ENCODE results near the gene TESK2.

TESK2 gene

GRCh38 chr1:45465277-45465676, 25.7 kb downstream of the TESK2 start:
- no peak overlapping the region for H3K4me3 ChIP-seq
- no peaks in the 10 kb centered on the region for H3K9me3 ChIP-seq (ENCODE audit: low read depth, low read length)

GRCh38 chr1:45458894-45459293, 32.1 kb downstream of the TESK2 start:
- H3K9ac ChIP-seq (ENCODE audit: insufficient read length), result no peak overlapping the region
- H3K9me3 ChIP-seq (ENCODE audit: low read depth, low read length), result no peaks in the 10 kb centered on the region
- no peak overlapping the region for H3K27ac ChIP-seq
- no peak overlapping the region for H3K4me3 ChIP-seq
- no peak for DNase-seq (ENCODE audit: low read depth, low spot score)
- TF ChIP-seq EZH2 (IDR thresholded peaks at IDR 0.05) (no peak), FOXP2 (optimal IDR thresholded peaks at IDR 0.05; ENCODE audit: control extremely low read depth, extremely low read length, insufficient read depth) (no peak)
- no peaks in the 10 kb centered on the region for H3K36me3 ChIP-seq (ENCODE audit: insufficient read depth, low read length)

More at GRCh38 chr1:45465277-45465676, 25.7 kb downstream of the TESK2 start:
- H3K9ac ChIP-seq (ENCODE audit: insufficient read length), result no peak overlapping the region
- H3K27ac ChIP-seq, result no peak overlapping the region
- TF ChIP-seq FOXP2 (optimal IDR thresholded peaks at IDR 0.05; ENCODE audit: control extremely low read depth, extremely low read length, insufficient read depth) (no peak), POLR2AphosphoS5 (IDR thresholded peaks at IDR 0.05; ENCODE audit: borderline replicate concordance, low read depth, low read length) (no peak), EZH2 (IDR thresholded peaks at IDR 0.05) (no peak)
- no peak for DNase-seq (ENCODE audit: low read depth, low spot score)
- no peaks in the 10 kb centered on the region for H3K36me3 ChIP-seq (ENCODE audit: insufficient read depth, low read length)

- DNase-seq (ENCODE audit: low read depth, low spot score), result no peak
- no peak overlapping the region for H3K9ac ChIP-seq (ENCODE audit: insufficient read length)
- TF ChIP-seq FOXP2 (optimal IDR thresholded peaks at IDR 0.05; ENCODE audit: control extremely low read depth, extremely low read length, insufficient read depth), result no peak
- TF ChIP-seq EZH2 (IDR thresholded peaks at IDR 0.05), result no peak
- no peak for TF ChIP-seq POLR2AphosphoS5 (IDR thresholded peaks at IDR 0.05; ENCODE audit: borderline replicate concordance, low read depth, low read length)
Measured at GRCh38 chr1:45456531-45456930, 34.4 kb downstream of the TESK2 start.

GRCh38 chr1:45455162-45455561, 35.8 kb downstream of the TESK2 start:
- Histone ChIP-seq H3K4me3 (no peak overlapping the region), H3K27ac (no peak overlapping the region), H3K9ac (ENCODE audit: insufficient read length) (no peak overlapping the region), H3K36me3 (ENCODE audit: insufficient read depth, low read length) (no peaks in the 10 kb centered on the region), H3K9me3 (ENCODE audit: low read depth, low read length) (no peaks in the 10 kb centered on the region)
- TF ChIP-seq EZH2 (IDR thresholded peaks at IDR 0.05), result no peak
- TF ChIP-seq POLR2AphosphoS5 (IDR thresholded peaks at IDR 0.05; ENCODE audit: borderline replicate concordance, low read depth, low read length), result no peak
- no peak for TF ChIP-seq FOXP2 (optimal IDR thresholded peaks at IDR 0.05; ENCODE audit: control extremely low read depth, extremely low read length, insufficient read depth)
- no peak for DNase-seq (ENCODE audit: low read depth, low spot score)

More at GRCh38 chr1:45456531-45456930, 34.4 kb downstream of the TESK2 start:
- Histone ChIP-seq H3K9me3 (ENCODE audit: low read depth, low read length) (no peaks in the 10 kb centered on the region), H3K27ac (no peak overlapping the region), H3K36me3 (ENCODE audit: insufficient read depth, low read length) (no peaks in the 10 kb centered on the region), H3K4me3 (no peak overlapping the region)

- H3K9me3 ChIP-seq (ENCODE audit: low read depth, low read length), result no peaks in the 10 kb centered on the region
- DNase-seq (ENCODE audit: low read depth, low spot score), result no peak
- H3K9ac ChIP-seq (ENCODE audit: insufficient read length), result no peak overlapping the region
- no peak overlapping the region for H3K27ac ChIP-seq
- H3K36me3 ChIP-seq (ENCODE audit: insufficient read depth, low read length), result no peaks in the 10 kb centered on the region
- TF ChIP-seq FOXP2 (optimal IDR thresholded peaks at IDR 0.05; ENCODE audit: control extremely low read depth, extremely low read length, insufficient read depth), result no peak
- TF ChIP-seq POLR2AphosphoS5 (IDR thresholded peaks at IDR 0.05; ENCODE audit: borderline replicate concordance, low read depth, low read length), result no peak
- no peak for TF ChIP-seq EZH2 (IDR thresholded peaks at IDR 0.05)
- H3K4me3 ChIP-seq, result no peak overlapping the region
Measured at GRCh38 chr1:45454464-45454863, 36.5 kb downstream of the TESK2 start.

- H3K36me3 ChIP-seq (ENCODE audit: insufficient read depth, low read length), result no peaks in the 10 kb centered on the region
- no peaks in the 10 kb centered on the region for H3K9me3 ChIP-seq (ENCODE audit: low read depth, low read length)
- no peak overlapping the region for H3K4me3 ChIP-seq
- H3K9ac ChIP-seq (ENCODE audit: insufficient read length), result no peak overlapping the region
- DNase-seq (ENCODE audit: low read depth, low spot score), result no peak
- TF ChIP-seq FOXP2 (optimal IDR thresholded peaks at IDR 0.05; ENCODE audit: control extremely low read depth, extremely low read length, insufficient read depth), result no peak
- TF ChIP-seq EZH2 (IDR thresholded peaks at IDR 0.05), result no peak
- TF ChIP-seq POLR2AphosphoS5 (IDR thresholded peaks at IDR 0.05; ENCODE audit: borderline replicate concordance, low read depth, low read length), result no peak
- H3K27ac ChIP-seq, result no peak overlapping the region
Measured at GRCh38 chr1:45452503-45452902, 38.5 kb downstream of the TESK2 start.

- no peak for DNase-seq (ENCODE audit: low read depth, low spot score)
- H3K27ac ChIP-seq, result no peak overlapping the region
Measured at GRCh38 chr1:45448357-45448756, 42.6 kb downstream of the TESK2 start.

GRCh38 chr1:45446950-45447672, 43.9 kb downstream of the TESK2 start:
- no peak overlapping the region for H3K9ac ChIP-seq (ENCODE audit: insufficient read length)
- no peak overlapping the region for H3K4me3 ChIP-seq
- TF ChIP-seq POLR2AphosphoS5 (IDR thresholded peaks at IDR 0.05; ENCODE audit: borderline replicate concordance, low read depth, low read length) (no peak), FOXP2 (optimal IDR thresholded peaks at IDR 0.05; ENCODE audit: control extremely low read depth, extremely low read length, insufficient read depth) (no peak), EZH2 (IDR thresholded peaks at IDR 0.05) (no peak)
- no peak for DNase-seq (ENCODE audit: low read depth, low spot score)
- no peaks in the 10 kb centered on the region for H3K36me3 ChIP-seq (ENCODE audit: insufficient read depth, low read length)
- no peak overlapping the region for H3K27ac ChIP-seq
- no peaks in the 10 kb centered on the region for H3K9me3 ChIP-seq (ENCODE audit: low read depth, low read length)

More at GRCh38 chr1:45448357-45448756, 42.6 kb downstream of the TESK2 start:
- Histone ChIP-seq H3K9me3 (ENCODE audit: low read depth, low read length) (no peaks in the 10 kb centered on the region), H3K9ac (ENCODE audit: insufficient read length) (no peak overlapping the region), H3K36me3 (ENCODE audit: insufficient read depth, low read length) (no peaks in the 10 kb centered on the region), H3K4me3 (no peak overlapping the region)
- TF ChIP-seq EZH2 (IDR thresholded peaks at IDR 0.05), result no peak
- no peak for TF ChIP-seq POLR2AphosphoS5 (IDR thresholded peaks at IDR 0.05; ENCODE audit: borderline replicate concordance, low read depth, low read length)
- TF ChIP-seq FOXP2 (optimal IDR thresholded peaks at IDR 0.05; ENCODE audit: control extremely low read depth, extremely low read length, insufficient read depth), result no peak

GRCh38 chr1:45446530-45446929, 44.4 kb downstream of the TESK2 start:
- H3K4me3 ChIP-seq, result no peak overlapping the region
- H3K9ac ChIP-seq (ENCODE audit: insufficient read length), result no peak overlapping the region
- H3K36me3 ChIP-seq (ENCODE audit: insufficient read depth, low read length), result no peaks in the 10 kb centered on the region
- TF ChIP-seq POLR2AphosphoS5 (IDR thresholded peaks at IDR 0.05; ENCODE audit: borderline replicate concordance, low read depth, low read length), result no peak
- no peak for TF ChIP-seq FOXP2 (optimal IDR thresholded peaks at IDR 0.05; ENCODE audit: control extremely low read depth, extremely low read length, insufficient read depth)
- no peak for TF ChIP-seq EZH2 (IDR thresholded peaks at IDR 0.05)
- DNase-seq (ENCODE audit: low read depth, low spot score), result no peak
- H3K27ac ChIP-seq, result no peak overlapping the region
- no peaks in the 10 kb centered on the region for H3K9me3 ChIP-seq (ENCODE audit: low read depth, low read length)
